Measurements from ENCODE around the gene TENM4.

The TENM4 gene

GRCh38 chr11:78929906-78930220 is 511.0 kb downstream of the TENM4 start:
- ATAC-seq (ENCODE audit: insufficient read depth, low read depth), result no peak
- H2AFZ ChIP-seq (ENCODE audit: low read depth, low read length), result no peak overlapping the region

GRCh38 chr11:78929207-78929905 is 511.5 kb downstream of the TENM4 start:
- Histone ChIP-seq H3K9ac (ENCODE audit: low read depth, low read length) (no peak overlapping the region), H3K27me3 (ENCODE audit: insufficient read depth, low read length, poor library complexity) (peaks cover 20% of the 10 kb centered on the region), H3K9me3 (ENCODE audit: insufficient read depth, low read length, severe bottlenecking) (no peaks in the 10 kb centered on the region), H3K4me2 (ENCODE audit: insufficient read depth, low read length) (no peak overlapping the region), H3K4me3 (ENCODE audit: low read depth in 1 of 2, low read length in 2 of 2) (no peak overlapping the region), H4K20me1 (ENCODE audit: insufficient read depth, low read length) (no peaks in the 10 kb centered on the region; the same call in 1 of the 2 replicates), H3K4me1 (ENCODE audit: insufficient read depth, low read length) (no peaks in the 10 kb centered on the region), H3K27ac (ENCODE audit: low read length) (no peak overlapping the region), H3K36me3 (ENCODE audit: insufficient read depth, low read length) (no peaks in the 10 kb centered on the region), H3K79me2 (ENCODE audit: insufficient read depth, low read length) (no peaks in the 10 kb centered on the region), H2AFZ (ENCODE audit: low read depth, low read length) (no peak overlapping the region)
- no peak for TF ChIP-seq CTCF (IDR thresholded peaks at IDR 0.05; ENCODE audit: borderline replicate concordance, extremely low read depth, low read length, poor library complexity, severe bottlenecking)
- no peak for TF ChIP-seq EZH2 (IDR thresholded peaks at IDR 0.05; ENCODE audit: borderline replicate concordance, low read depth, low read length, severe bottlenecking)
- ATAC-seq (ENCODE audit: insufficient read depth, low read depth) (no peak), DNase-seq (no peak)

More at GRCh38 chr11:78929906-78930220, 511.0 kb downstream of the TENM4 start:
- Histone ChIP-seq H3K27me3 (ENCODE audit: insufficient read depth, low read length, poor library complexity) (peaks cover 20% of the 10 kb centered on the region), H3K36me3 (ENCODE audit: insufficient read depth, low read length) (no peaks in the 10 kb centered on the region), H3K4me3 (ENCODE audit: low read depth in 1 of 2, low read length in 2 of 2) (no peak overlapping the region), H3K79me2 (ENCODE audit: insufficient read depth, low read length) (no peaks in the 10 kb centered on the region), H3K9ac (ENCODE audit: low read depth, low read length) (no peak overlapping the region), H3K4me1 (ENCODE audit: insufficient read depth, low read length) (no peaks in the 10 kb centered on the region), H4K20me1 (ENCODE audit: insufficient read depth, low read length) (no peaks in the 10 kb centered on the region; the same call in 1 of the 2 replicates), H3K4me2 (ENCODE audit: insufficient read depth, low read length) (no peak overlapping the region), H3K27ac (ENCODE audit: low read length) (no peak overlapping the region), H3K9me3 (ENCODE audit: insufficient read depth, low read length, severe bottlenecking) (no peaks in the 10 kb centered on the region)
- DNase-seq, result no peak
- TF ChIP-seq EZH2 (IDR thresholded peaks at IDR 0.05; ENCODE audit: borderline replicate concordance, low read depth, low read length, severe bottlenecking), result no peak
- no peak for TF ChIP-seq CTCF (IDR thresholded peaks at IDR 0.05; ENCODE audit: borderline replicate concordance, extremely low read depth, low read length, poor library complexity, severe bottlenecking)

GRCh38 chr11:78927511-78927910 is 513.3 kb downstream of the TENM4 start:
- peaks cover 24% of the 10 kb centered on the region for H3K27me3 ChIP-seq (ENCODE audit: insufficient read depth, low read length, poor library complexity)
- H3K9ac ChIP-seq (ENCODE audit: low read depth, low read length), result no peak overlapping the region
- H2AFZ ChIP-seq (ENCODE audit: low read depth, low read length), result no peak overlapping the region
- no peak for ATAC-seq (ENCODE audit: insufficient read depth, low read depth)
- no peaks in the 10 kb centered on the region for H3K4me1 ChIP-seq (ENCODE audit: insufficient read depth, low read length)
- no peak overlapping the region for H3K4me3 ChIP-seq (ENCODE audit: low read depth in 1 of 2, low read length in 2 of 2)
- no peaks in the 10 kb centered on the region for H3K36me3 ChIP-seq (ENCODE audit: insufficient read depth, low read length)
- no peak for DNase-seq
- no peaks in the 10 kb centered on the region for H3K79me2 ChIP-seq (ENCODE audit: insufficient read depth, low read length)
- H3K27ac ChIP-seq (ENCODE audit: low read length), result no peak overlapping the region
- H3K4me2 ChIP-seq (ENCODE audit: insufficient read depth, low read length), result no peak overlapping the region
- TF ChIP-seq CTCF (IDR thresholded peaks at IDR 0.05; ENCODE audit: borderline replicate concordance, extremely low read depth, low read length, poor library complexity, severe bottlenecking) (no peak), EZH2 (IDR thresholded peaks at IDR 0.05; ENCODE audit: borderline replicate concordance, low read depth, low read length, severe bottlenecking) (no peak)
- H4K20me1 ChIP-seq (ENCODE audit: insufficient read depth, low read length), result no peaks in the 10 kb centered on the region; the same call in 1 of the 2 replicates
- H3K9me3 ChIP-seq (ENCODE audit: insufficient read depth, low read length, severe bottlenecking), result no peaks in the 10 kb centered on the region

Measured in DND-41 (cell line).